A549 (cell line): ENCODE data around the gene PSMA4. TPM values are rescaled to one million over a fixed set of nuclear protein-coding genes. Genes with fewer than 3 reads are reported as not detected.

Experiments used
- ATAC-seq, 2 experiments: fragments of 200-7000 bp in 1 of 2; fragments of >200 bp in 1 of 2; cut with Nextera tagmentation in 1 of 2; cut with Tn5 transposase in 1 of 2; 3 replicates each; pipeline versions ENCODE4 v1.8.0 to v1.9.1; 2018 to 2020; ENCODE audit warnings: mild to moderate bottlenecking in 1 of 2, moderate library complexity in 1 of 2
- CTCF ChIA-PET: fragments of 300-600 bp; sonication (Branson Sonifier 250); formaldehyde crosslinking; extraction: SDS; loops from one replicate; lab custom pipeline; 2021; ENCODE audit warnings: antibody characterized with exemption, inconsistent platforms; lab: Yijun Ruan, JAX
- POLR2A ChIA-PET: fragments of 350-600 bp; formaldehyde crosslinking; extraction: SDS; loops from one replicate; lab custom pipeline; 2021; ENCODE audit warnings: antibody characterized with exemption, inconsistent platforms; lab: Yijun Ruan, JAX
- DNase-seq, 2 experiments: peaks; one replicate each; pipeline versions ENCODE4 v3.0.0 to v3.0.0-alpha.2; 2011 to 2016; ENCODE audit warnings: low read depth in 1 of 2, low spot score in 1 of 2
- FAIRE-seq: peaks from 2 replicates; lab custom pipeline; 2011; peaks lifted over from hg19 to GRCh38; lab: Jason Lieb, UNC
- H3K27ac ChIP-seq, 2 experiments: fragments of >200 bp; sonication (Bioruptor Twin); formaldehyde crosslinking; 3 replicates each; pipeline ENCODE4 v1.5.1; 2016 to 2017
- H3K4me1 ChIP-seq: fragments of >200 bp; sonication (Bioruptor Twin); formaldehyde crosslinking; 3 replicates; pipeline ENCODE4 v1.6.1; 2016
- H3K4me2 ChIP-seq: fragments of >200 bp; sonication (Bioruptor Twin); formaldehyde crosslinking; 3 replicates; pipeline ENCODE4 v1.6.1; 2016
- H3K4me3 ChIP-seq: fragments of >200 bp; sonication (Bioruptor Twin); formaldehyde crosslinking; 3 replicates; pipeline ENCODE4 v1.5.1; 2016
- H3K9me3 ChIP-seq: fragments of >200 bp; sonication (Bioruptor Twin); formaldehyde crosslinking; 3 replicates; pipeline ENCODE4 v1.6.1; 2016
- BCL3 ChIP-seq: fragments of >200 bp; sonication (Bioruptor Twin); formaldehyde crosslinking; IDR thresholded peaks from 3 replicates; pipeline ENCODE4 v1.6.1; 2016
- CEBPB ChIP-seq, 2 experiments: fragments of >200 bp in 1 of 2; sonication (Bioruptor Twin) in 1 of 2; formaldehyde crosslinking in 1 of 2; IDR thresholded peaks; 2 replicates each; pipeline ENCODE4 v1.6.1; 2012 to 2016
- CTCF ChIP-seq: fragments of >200 bp; sonication (Bioruptor Twin); formaldehyde crosslinking; IDR thresholded peaks from 3 replicates; pipeline ENCODE4 v1.5.1; 2016
- E2F6 ChIP-seq: IDR thresholded peaks from 2 replicates; pipeline ENCODE4 v1.6.1; 2012; ENCODE audit warnings: low read depth, borderline replicate concordance
- EHF ChIP-seq: fragments of 250-450 bp; sonication (Bioruptor Pico); IDR thresholded peaks from 2 replicates; pipeline ENCODE4 v1.5.0; 2020; ENCODE audit warnings: mild to moderate bottlenecking
- ESRRA ChIP-seq: fragments of 150-350 bp; IDR thresholded peaks from 2 replicates; pipeline ENCODE4 v1.6.1; 2014; ENCODE audit warnings: mild to moderate bottlenecking, low read length, borderline replicate concordance
- FOSB ChIP-seq: fragments of 250-450 bp; sonication (Bioruptor Pico); IDR thresholded peaks from 2 replicates; pipeline ENCODE4 v1.5.0; 2020; ENCODE audit warnings: mild to moderate bottlenecking, moderate library complexity
- HDAC2 ChIP-seq: fragments of 200-600 bp; sonication (generic); IDR thresholded peaks from 2 replicates; pipeline ENCODE4 v1.6.1; 2016
- HES2 ChIP-seq: fragments of >200 bp; sonication (Bioruptor Twin); formaldehyde crosslinking; IDR thresholded peaks from 2 replicates; pipeline ENCODE4 v1.6.1; 2016
- HMGXB4 ChIP-seq: fragments of 250-450 bp; sonication (Bioruptor Pico); IDR thresholded peaks from 2 replicates; pipeline ENCODE4 v1.5.0; 2021; ENCODE audit warnings: mild to moderate bottlenecking, moderate library complexity, borderline replicate concordance
- JUN ChIP-seq, 2 experiments: fragments of >200 bp; sonication (Bioruptor Twin); formaldehyde crosslinking; IDR thresholded peaks; 2 replicates in 1 of 2; 3 replicates in 1 of 2; pipeline ENCODE4 v1.6.1; 2016 to 2017
- KDM1A ChIP-seq: fragments of 200-600 bp; sonication (generic); IDR thresholded peaks from 2 replicates; pipeline ENCODE4 v1.6.1; 2016; ENCODE audit warnings: low read depth, mild to moderate bottlenecking
- MAX ChIP-seq: IDR thresholded peaks from 2 replicates; pipeline ENCODE4 v1.6.1; 2012
- MAZ ChIP-seq: fragments of 150-350 bp; IDR thresholded peaks from 2 replicates; pipeline ENCODE4 v1.6.1; 2014; ENCODE audit warnings: antibody characterized with exemption, low read depth, low read length, borderline replicate concordance
- MYC ChIP-seq: IDR thresholded peaks from 2 replicates; pipeline ENCODE4 v1.6.1; 2012; ENCODE audit warnings: mild to moderate bottlenecking, inconsistent platforms, low read length, improper control_type of control experiment, borderline replicate concordance
- NPAS2 ChIP-seq: fragments of 250-450 bp; sonication (Bioruptor Pico); IDR thresholded peaks from 2 replicates; pipeline ENCODE4 v1.8.0; 2022; ENCODE audit warnings: mild to moderate bottlenecking, moderate library complexity, borderline replicate concordance
- PBX3 ChIP-seq: IDR thresholded peaks from 2 replicates; pipeline ENCODE4 v1.6.1; 2012
- PHF8 ChIP-seq: fragments of 200-600 bp; sonication (generic); IDR thresholded peaks from 2 replicates; pipeline ENCODE4 v1.6.1; 2016; ENCODE audit warnings: low read depth, mild to moderate bottlenecking, antibody characterized with exemption, moderate library complexity, borderline replicate concordance
- POLR2A ChIP-seq: IDR thresholded peaks from 2 replicates; pipeline ENCODE4 v1.6.1; 2012; ENCODE audit warnings: mild to moderate bottlenecking, low read length
- POLR2AphosphoS2 ChIP-seq: conservative IDR thresholded peaks from 2 replicates; pipeline ENCODE4 v1.6.1; 2012; ENCODE audit warnings: low read length, improper control_type of control experiment, inconsistent platforms
- RAD21 ChIP-seq, 2 experiments: fragments of >200 bp in 1 of 2; sonication (Bioruptor Twin) in 1 of 2; formaldehyde crosslinking in 1 of 2; IDR thresholded peaks in 1 of 2; conservative IDR thresholded peaks in 1 of 2; 2 replicates in 1 of 2; 3 replicates in 1 of 2; pipeline ENCODE4 v1.6.1; 2012 to 2018; ENCODE audit warnings: inconsistent platforms in 1 of 2
- REST ChIP-seq: fragments of 200-600 bp; sonication (generic); IDR thresholded peaks from 2 replicates; pipeline ENCODE4 v1.6.1; 2016; ENCODE audit warnings: antibody characterized with exemption, mild to moderate bottlenecking, moderate library complexity
- SMC3 ChIP-seq: fragments of >200 bp; sonication (Bioruptor Twin); formaldehyde crosslinking; IDR thresholded peaks from 3 replicates; pipeline ENCODE4 v1.6.1; 2018; ENCODE audit warnings: inconsistent platforms
- TFCP2L1 ChIP-seq: fragments of 250-450 bp; sonication (Bioruptor Pico); IDR thresholded peaks from 2 replicates; pipeline ENCODE4 v1.5.0; 2021; ENCODE audit warnings: mild to moderate bottlenecking
- TP53 ChIP-seq: fragments of 250-450 bp; sonication (Bioruptor Pico); IDR thresholded peaks from 2 replicates; pipeline ENCODE4 v1.5.0; 2021; ENCODE audit warnings: mild to moderate bottlenecking, moderate library complexity
- ZC3H11A ChIP-seq: fragments of 450-650 bp; IDR thresholded peaks from 2 replicates; pipeline ENCODE4 v1.6.1; 2014; ENCODE audit warnings: antibody characterized with exemption, mild to moderate bottlenecking
- ZFP36 ChIP-seq: fragments of 450-650 bp; IDR thresholded peaks from 2 replicates; pipeline ENCODE4 v1.6.1; 2014; ENCODE audit warnings: borderline replicate concordance; ENCODE audit not compliant: partially characterized antibody
- WGBS: methylation state at CpG from one replicate; pipeline ENCODE4 v1.1.6; 2017; ENCODE audit errors: missing lambda C conversion rate; 5-methylcytosine and 5-hydroxymethylcytosine counted together
- polyA plus RNA-seq, 4 experiments: library from polyadenylated mRNA; depleted of rRNA in 3 of 4; stranded (reverse); fragments of >200 nt; fragmentation: RNase III in 1 of 4; extraction: RNeasy Plus Mini Kit Qiagen cat#74134 plus additional on column Dnase treatment in 1 of 4; gene quantifications; 2 replicates in 3 of 4; 3 replicates in 1 of 4; pipeline ENCODE4 v1.2.3, GENCODE V29; 2011 to 2017

The PSMA4 gene
- polyA plus RNA-seq, 2 of the 4 experiments (the other 2 are of a cell fraction) = 589 to 719 TPM

GRCh38 chr15:78565097-78565950 lies 25.1 kb downstream of the PSMA4 start, which contains the start of gene CHRNA5:
Gene CHRNA5, plus strand, starts transcription at chr15:78565520. Its CDS starts 200 bp downstream, at chr15:78565720.
- H3K9me3 ChIP-seq = no peaks in the 10 kb centered on the region
- H3K4me1 ChIP-seq = peaks cover 10% of the 10 kb centered on the region
- ChIA-PET POLR2A (interaction anchor here (0.6 to 2.6 kb wide), 14 partner anchors 10 to 266 kb away, joined by 3 to 69 read pairs (median 6); partner anchors contain the start of genes HYKK, IREB2, PSMA4 and SKIC8), CTCF (interaction anchor here (0.7 to 3.2 kb wide), 21 partner anchors 9 to 186 kb away, joined by 3 to 25 read pairs (median 4); partner anchors contain the start of genes HYKK and PSMA4)
- DNase-seq (peak; percentile 92 to 94), ATAC-seq (peak; percentile 91 to 96), FAIRE-seq (no peak)
- peak within 1 kb of the TSS; percentile 85 to 94 for H3K27ac ChIP-seq
- WGBS = 2% methylated on average over 53 of the region's 75 CpGs
- H3K4me3 ChIP-seq = peak within 1 kb of the TSS; percentile 73
- H3K4me2 ChIP-seq = peak within 1 kb of the TSS; percentile 85
- TF ChIP-seq TP53 (CRISPR knock-in tag) (0 out of 2 replicates have a peak, but pooled peaks have one; percentile 28), JUN (IDR thresholded peaks at IDR 0.05) (peak; percentile 74 to 94; a peak in 4 of 5 replicates), E2F6 (peak; percentile 77), PHF8 (no peak), MAX (peak; percentile 88), SMC3 (0 out of 3 replicates have a peak, but pooled peaks have one; percentile 19), CTCF (peak; percentile 18; the same call in 2 of the 3 replicates), MAZ (no peak), PBX3 (peak; percentile 37; the same call in 1 of the 2 replicates), ZFP36 (no peak), HMGXB4 (no peak), ESRRA (no peak), HDAC2 (no peak), POLR2A (peak; percentile 99), REST (peak; percentile 40), CEBPB (IDR thresholded peaks at IDR 0.05) (no peak), HES2 (no peak), FOSB (CRISPR knock-in tag) (no peak), MYC (no peak; the same call in 1 of the 2 replicates), BCL3 (peak; percentile 91), ZC3H11A (no peak), EHF (CRISPR knock-in tag) (no peak), NPAS2 (CRISPR knock-in tag) (0 out of 2 replicates have a peak, but pooled peaks have one; percentile 19), KDM1A (no peak), RAD21 (conservative IDR thresholded peaks at IDR 0.05 in 1 of 2, IDR thresholded peaks at IDR 0.05 in 1 of 2) (no peak; a peak in 1 of 5 replicates), POLR2AphosphoS2 (no peak), TFCP2L1 (CRISPR knock-in tag) (no peak)
